GM18519 (cell line): ENCODE data around the gene FAM107A.

Source experiments
- ATAC-seq: cut with Tn5 transposase; IDR thresholded peaks from one replicate; pipeline ENCODE4 v1.9.1; 2021; ENCODE audit warnings: mild to moderate bottlenecking, moderate library complexity; ENCODE audit not compliant: unreplicated experiment, low FRiP score

FAM107A gene

DNA sequence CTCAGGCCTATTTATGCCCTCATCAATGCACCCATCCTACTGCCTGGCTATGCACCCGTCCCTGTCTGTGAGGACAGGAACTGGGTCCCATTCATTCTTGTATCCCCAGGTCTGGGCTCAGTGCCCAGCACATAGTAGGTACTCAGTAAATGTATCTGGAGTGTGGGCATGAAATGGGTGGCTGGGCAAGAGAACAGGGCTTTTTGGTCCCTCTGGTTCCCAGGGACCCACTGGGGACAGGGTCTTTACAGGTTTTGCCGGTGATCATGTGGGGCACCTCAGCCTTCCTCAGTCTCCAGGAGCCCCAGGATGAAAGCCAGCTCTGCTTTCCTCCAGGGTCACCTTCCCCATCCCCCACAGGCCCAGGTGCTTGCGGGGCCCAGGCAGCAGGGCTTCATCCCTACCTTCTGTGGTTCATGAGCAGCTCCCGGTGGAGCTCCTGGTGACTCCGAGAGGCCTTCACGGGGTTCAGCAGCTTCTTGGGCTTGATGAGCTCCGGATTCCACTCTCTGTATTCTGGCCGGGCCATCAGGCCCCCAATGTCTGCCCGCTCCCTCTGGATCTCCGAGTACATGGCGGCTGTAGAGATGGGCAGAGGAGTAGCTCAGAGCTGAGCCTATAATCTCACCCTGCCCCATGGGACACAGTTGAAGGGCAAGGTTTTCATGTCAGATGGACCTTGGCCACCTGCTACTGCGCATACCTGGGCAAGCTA, 7.7 kb downstream of the FAM107A start:
- no peak for ATAC-seq

- no peak for ATAC-seq
Measured at GRCh38 chr3:58568572-58569286, 8.5 kb downstream of the FAM107A start.

DNA sequence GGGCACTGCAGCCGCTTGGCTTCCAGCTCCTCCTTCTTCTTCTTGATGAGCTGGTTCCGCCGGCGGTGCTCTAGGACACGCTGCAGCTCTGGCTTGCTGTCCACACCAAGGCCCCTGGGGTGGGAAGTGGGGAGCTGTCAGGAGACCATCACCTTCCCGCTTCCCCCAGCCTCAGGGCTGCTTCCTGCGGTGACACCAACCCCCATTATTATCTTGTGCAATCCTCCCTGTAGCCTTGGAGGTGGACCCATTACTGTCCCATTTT, 10.0 kb downstream of the FAM107A start:
- ATAC-seq = no peak

- no peak for ATAC-seq
Measured at GRCh38 chr3:58566398-58567250, 10.6 kb downstream of the FAM107A start.

DNA sequence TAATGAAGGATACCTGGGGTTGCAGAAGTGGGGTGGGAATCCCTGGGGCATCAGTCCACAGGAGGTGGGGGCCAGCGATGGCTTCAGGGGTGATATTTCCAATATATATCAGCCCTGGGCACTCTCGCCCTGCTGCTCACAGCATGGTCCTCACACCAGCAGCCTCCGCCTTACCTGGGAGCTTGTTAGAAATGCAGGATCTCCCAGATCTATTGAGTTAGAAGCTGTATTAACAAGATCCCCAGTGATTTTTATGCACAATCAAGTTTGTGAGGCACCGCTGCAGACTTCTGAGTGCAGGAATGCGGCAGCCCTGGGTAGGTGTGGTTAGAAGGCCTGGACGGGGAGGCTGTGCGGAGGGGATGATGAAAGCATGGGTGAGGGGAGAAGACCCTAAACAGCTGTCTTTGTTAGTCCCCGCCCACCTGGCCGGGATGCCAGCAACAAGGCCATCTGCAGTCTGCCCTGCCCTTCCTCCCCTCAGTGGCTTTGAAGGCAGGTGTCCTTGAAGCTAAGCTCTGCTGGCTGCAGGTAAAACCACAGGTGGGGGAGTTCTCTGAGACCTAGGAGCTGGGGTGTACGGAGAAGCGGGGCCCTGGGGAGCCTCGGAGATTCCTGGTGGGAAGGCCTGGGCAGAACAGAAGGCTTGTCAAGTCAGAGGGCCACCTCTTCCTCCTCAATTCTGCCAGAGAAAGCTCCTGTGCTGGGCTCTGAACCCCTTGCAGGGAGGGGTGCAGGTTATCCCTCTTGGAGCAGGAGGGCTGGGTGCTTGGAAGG, 11.4 kb downstream of the FAM107A start:
- ATAC-seq = no peak

- no peak for ATAC-seq
Measured at GRCh38 chr3:58564456-58565160, 12.6 kb downstream of the FAM107A start.

DNA sequence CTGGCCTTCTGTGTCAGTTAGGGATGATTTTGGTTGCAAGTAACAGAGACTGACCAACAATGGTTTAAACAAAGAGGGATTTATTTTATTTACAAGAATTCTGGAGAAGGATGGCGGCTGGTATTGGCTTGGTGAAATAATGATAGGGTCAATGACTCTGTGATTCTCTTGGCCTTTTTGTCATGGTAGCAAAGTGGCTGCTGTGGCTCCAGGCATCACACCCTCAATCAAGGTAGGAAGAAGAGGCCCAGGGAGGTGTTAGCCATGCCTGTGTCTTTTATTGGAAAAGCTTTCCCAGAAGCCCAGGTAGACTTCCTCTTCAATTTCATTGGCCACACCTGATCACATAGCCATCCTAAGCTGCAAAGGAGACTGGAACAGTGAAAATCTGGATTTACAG, 13.1 kb downstream of the FAM107A start:
- ATAC-seq = no peak

DNA sequence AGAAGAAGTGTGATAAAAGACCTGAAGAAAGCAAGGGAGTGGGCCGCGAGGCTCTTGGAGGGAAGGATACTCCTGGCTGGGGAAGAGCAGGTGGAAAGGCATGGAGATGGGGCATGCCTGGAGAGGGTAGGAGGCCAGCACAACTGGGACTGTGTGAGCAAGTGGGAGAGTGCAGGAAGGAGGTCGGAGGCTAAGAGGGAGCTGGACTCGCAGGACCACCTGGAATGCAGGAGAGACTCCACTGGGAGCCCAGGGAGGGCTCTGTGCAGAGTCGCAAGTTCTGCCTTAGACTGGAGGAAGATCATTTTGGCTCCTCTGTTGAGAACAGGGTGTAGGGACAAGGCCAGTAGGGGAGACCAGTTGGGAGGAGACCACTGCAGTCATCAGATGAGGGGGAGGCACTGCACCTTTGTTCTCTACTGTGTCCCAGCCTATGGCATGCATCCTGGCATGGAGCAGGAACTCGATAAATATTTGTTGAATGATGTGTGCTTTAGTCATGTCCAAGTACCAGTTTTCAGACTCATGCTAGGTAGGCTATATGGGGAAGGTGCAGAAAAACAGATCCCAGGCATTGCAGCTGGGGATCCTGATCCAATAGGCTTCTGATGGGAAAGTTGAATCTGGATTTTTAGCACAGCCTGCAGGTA, 13.7 kb downstream of the FAM107A start:
- ATAC-seq = no peak

DNA sequence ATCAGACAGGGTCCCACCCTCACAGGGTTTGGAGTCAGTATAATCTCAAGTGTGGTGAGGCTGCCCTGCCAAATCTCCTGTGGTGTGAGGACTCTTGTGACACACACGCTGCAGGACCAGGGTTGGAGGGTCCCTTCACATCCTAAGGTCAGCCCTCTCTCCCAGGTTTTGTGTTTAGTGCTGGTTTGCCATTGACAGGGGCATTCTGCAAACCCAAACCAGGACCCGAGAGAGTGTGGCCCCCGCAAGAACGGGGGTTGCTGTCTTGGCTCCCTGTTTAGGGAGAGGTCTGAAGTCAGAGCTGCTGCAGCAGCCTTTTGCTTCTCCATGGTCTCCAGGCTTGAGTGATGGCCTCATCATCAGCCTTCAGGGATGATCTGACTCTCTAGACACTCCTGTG, 14.7 kb downstream of the FAM107A start:
- ATAC-seq = no peak

DNA sequence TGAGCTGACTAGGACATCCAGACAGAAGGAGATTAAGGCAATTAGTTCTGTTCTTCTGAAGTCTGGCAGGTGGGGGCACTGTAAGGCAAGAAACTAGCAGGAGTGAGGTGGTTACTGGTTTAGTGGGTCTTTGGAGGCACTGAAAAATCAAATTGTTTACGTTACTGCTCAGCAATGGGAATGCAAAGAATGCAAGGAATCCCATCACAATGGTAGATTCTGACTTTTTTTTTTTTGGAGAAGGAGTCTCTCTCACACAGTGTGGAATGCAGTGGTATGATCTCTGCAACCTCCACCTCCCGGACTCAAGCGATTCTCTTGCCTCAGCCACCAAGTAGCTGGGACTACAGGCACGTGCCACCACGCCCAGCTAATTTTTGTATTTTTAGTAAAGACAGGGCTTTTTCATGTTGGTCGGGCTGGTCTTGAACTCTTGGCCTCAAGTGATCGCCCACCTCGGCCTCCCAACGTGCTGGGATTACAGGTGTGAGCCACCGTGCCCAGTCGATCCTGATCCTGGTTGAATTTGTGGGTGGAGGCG, 16.4 kb downstream of the FAM107A start:
- ATAC-seq = no peak

GRCh38 chr3:58559586-58559985, 17.6 kb downstream of the FAM107A start:
- ATAC-seq = no peak

DNA sequence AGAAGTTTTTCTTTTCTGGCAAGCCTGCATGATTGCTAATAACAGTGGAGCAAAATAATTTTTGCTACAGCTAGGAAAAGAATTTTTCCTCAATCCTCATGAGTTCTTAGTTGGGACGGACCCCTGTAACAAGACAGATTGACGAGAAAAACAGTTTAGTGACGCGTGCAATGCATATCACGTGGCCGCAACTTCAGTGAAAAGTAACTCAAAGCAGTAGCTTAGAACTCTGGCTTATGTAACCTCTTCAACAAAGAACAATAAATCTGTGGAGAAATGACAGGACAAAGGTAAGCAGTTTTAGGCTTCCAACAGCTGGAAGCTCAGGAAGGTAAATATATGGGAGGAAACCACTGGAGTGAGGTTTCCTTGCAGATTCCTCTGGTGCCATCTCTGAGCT, 19.7 kb downstream of the FAM107A start:
- ATAC-seq = no peak

DNA sequence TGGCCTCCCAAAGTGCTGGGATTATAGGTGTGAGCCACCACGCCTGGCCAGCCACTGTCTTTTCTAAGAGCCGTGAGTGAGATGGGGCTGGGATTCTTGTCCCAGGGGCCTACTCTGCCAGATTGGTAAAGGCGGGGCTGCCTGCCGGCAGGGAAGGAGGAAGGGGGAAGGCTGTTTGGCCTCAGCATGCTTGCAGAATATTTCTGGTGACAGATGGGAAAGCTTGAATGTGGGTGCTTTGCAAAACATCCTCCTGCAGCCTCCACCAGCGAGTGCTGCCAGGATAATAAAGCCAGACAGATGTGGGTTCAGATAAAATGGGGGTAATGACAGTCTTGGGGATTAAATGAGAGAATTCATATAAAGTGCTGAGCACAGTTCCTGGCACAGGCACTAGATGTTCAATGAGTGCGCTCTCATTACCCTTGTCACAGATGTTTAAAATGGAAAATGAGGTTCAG, 20.4 kb downstream of the FAM107A start:
- ATAC-seq = no peak

DNA sequence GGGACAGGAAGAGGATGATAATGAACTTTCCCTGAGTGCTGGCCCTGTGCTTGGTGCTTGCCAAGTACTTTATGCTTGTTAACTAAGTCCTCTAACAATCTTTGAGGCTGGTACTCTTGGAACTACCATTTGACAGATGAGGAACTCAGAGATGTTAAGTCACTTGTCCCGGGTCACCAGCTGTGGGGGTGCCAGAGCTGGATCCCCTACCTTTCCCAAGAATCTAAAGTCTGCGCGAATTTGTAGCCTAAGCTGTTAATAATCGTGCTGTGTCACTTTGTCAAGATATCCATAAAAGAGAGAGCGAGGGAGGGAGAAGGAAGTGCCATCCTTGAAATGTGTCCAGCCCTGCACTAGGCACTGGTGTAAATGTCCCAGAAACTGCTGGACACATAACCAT, 21.2 kb downstream of the FAM107A start:
- no peak for ATAC-seq

GRCh38 chr3:58555203-58555602, 22.0 kb downstream of the FAM107A start:
- no peak for ATAC-seq

GRCh38 chr3:58553003-58553402, 24.2 kb downstream of the FAM107A start:
- no peak for ATAC-seq

DNA sequence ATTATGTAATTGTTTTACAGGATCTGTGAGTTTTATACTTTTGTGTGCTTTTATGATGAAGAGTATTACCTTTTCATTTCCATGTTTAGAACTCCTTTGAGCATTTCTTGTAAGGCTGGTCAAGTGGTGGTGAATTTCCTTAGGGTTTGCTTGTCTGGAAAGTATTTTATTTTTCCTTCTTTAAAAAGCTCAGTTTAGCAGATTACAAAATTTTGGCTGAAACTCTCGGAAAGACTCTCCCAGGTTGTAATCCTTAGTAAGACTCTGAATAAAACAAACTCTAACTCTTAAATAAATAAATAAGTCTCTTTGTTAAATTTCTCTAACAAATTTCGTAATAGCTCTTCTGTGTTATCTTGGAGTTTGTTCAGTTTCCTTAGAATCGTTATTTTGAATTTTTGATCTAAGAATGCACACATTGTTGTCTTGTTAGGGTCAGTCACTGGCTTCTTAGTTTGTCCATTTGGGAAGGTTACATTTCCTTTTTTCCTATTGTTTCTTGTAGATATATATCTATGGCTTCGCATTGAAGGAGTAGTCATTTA, 25.5 kb downstream of the FAM107A start:
- ATAC-seq = no peak

DNA sequence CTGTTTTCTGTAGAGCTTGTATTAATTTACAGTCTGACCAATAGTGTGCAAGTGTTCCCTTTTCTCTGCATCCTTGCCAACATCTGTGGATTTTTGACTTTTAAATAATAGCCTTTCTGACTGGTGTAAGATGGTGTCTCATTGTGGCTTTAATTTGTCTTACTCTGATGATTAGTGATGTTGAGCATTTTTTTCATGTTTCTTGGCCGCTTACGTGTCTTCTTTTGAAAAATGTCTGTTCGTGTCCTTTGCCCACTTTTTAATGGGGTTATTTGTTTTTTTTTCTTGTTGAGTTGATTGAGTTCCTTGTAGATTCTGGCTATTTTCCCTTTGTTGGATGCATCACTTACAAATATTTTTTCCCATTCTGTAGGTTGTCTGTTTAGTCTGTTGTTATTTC, 32.6 kb downstream of the FAM107A start:
- no peak for ATAC-seq
